NCI-H2081 (cell line): ENCODE results near the gene PTGES2.
"Not testable (repeated sequence)": the region's sequence is repeated elsewhere in the genome, so short reads cannot be mapped to it uniquely, and the experiment has no call there.

Source experiments
- DNase-seq, 2 experiments: peaks; one replicate each; lab custom pipeline; 2025; lab: John Stamatoyannopoulos, UW

Gene PTGES2

DNA sequence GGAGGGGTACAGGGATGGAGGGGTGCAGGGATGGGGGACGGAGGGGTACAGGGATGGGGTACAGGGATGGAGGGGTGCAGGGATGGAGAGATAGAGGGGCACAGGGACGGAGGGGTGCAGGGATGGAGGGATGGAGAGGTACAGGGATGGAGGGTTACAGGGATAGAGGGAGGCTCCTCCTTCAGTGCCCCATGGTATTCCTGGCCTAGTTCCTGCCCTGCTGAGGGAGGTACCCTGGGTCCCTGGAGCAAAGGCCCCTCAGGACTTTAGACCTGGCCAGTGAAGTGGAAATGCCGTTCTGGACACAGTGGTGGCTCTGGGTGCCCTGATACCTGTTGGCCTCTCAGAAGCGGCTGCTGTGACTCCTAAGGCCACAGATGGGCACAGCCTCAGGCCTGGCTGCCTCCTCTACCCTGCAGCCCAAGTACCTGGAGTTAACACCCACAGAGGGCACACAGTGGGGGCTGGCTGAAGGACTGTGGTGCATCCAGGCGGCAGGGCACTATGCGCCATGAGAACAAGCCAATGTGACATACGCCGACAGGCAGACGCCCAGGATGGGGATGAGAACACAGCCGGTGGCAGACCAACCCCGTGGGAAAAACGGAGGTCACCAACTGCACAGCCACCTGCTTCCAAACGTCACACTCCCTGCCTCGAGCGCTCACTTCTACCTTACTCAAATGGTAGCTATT lies 8.4 kb downstream of the PTGES2 start:
- DNase-seq: no peak

DNA sequence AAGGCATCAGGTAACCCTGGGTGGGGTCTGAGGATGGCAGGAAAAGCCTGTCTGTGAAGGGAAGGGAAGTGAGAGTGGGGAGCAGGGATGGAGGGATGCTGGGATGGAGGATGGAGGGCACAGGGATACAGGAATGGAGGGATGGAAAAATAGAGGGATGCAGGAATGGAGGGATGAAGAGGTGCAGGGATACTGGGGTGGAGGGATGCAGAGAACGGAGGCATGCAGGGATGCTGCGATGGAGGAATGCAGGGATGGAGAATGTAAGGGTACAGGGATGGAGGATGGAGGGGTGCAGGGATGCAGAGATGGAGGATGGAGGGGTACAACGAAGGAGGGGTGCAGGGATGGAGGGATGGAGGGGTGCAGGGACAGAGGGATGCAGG lies 9.1 kb downstream of the PTGES2 start:
- DNase-seq: no peak

GRCh38 chr9:128117613-128118471 lies 9.7 kb downstream of the PTGES2 start:
- peak; percentile 79 for DNase-seq

- DNase-seq: no peak
Measured at GRCh38 chr9:128116104-128117083, 11.1 kb downstream of the PTGES2 start.

- DNase-seq: no peak
Measured at GRCh38 chr9:128115187-128116103, 12.1 kb downstream of the PTGES2 start.

- no peak for DNase-seq
Measured at GRCh38 chr9:128114326-128115186, 13.0 kb downstream of the PTGES2 start.

GRCh38 chr9:128113526-128114325 lies 13.8 kb downstream of the PTGES2 start:
- no peak for DNase-seq

GRCh38 chr9:128111726-128112125 lies 15.8 kb downstream of the PTGES2 start:
- DNase-seq: not testable (repeated sequence)

- no peak for DNase-seq
Measured at GRCh38 chr9:128109050-128109709, 18.3 kb downstream of the PTGES2 start.

DNA sequence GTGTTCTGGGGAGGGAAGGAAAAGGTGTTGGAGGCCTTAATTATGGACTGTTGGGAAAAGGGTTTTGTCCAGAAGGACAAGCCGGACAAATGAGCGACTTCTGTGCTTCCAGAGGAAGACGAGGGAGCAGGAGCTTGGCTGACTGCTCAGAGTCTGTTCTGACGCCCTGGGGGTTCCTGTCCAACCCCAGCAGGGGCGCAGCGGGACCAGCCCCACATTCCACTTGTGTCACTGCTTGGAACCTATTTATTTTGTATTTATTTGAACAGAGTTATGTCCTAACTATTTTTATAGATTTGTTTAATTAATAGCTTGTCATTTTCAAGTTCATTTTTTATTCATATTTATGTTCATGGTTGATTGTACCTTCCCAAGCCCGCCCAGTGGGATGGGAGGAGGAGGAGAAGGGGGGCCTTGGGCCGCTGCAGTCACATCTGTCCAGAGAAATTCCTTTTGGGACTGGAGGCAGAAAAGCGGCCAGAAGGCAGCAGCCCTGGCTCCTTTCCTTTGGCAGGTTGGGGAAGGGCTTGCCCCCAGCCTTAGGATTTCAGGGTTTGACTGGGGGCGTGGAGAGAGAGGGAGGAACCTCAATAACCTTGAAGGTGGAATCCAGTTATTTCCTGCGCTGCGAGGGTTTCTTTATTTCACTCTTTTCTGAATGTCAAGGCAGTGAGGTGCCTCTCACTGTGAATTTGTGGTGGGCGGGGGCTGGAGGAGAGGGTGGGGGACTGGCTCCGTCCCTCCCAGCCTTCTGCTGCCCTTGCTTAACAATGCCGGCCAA lies 19.1 kb downstream of the PTGES2 start:
- DNase-seq: no peak

DNA sequence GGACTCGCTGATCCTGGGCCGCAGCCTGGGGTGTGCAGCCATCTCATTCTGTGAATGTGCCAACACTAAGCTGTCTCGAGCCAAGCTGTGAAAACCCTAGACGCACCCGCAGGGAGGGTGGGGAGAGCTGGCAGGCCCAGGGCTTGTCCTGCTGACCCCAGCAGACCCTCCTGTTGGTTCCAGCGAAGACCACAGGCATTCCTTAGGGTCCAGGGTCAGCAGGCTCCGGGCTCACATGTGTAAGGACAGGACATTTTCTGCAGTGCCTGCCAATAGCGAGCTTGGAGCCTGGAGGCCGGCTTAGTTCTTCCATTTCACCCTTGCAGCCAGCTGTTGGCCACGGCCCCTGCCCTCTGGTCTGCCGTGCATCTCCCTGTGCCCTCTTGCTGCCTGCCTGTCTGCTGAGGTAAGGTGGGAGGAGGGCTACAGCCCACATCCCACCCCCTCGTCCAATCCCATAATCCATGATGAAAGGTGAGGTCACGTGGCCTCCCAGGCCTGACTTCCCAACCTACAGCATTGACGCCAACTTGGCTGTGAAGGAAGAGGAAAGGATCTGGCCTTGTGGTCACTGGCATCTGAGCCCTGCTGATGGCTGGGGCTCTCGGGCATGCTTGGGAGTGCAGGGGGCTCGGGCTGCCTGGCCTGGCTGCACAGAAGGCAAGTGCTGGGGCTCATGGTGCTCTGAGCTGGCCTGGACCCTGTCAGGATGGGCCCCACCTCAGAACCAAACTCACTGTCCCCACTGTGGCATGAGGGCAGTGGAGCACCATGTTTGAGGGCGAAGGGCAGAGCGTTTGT lies 19.9 kb downstream of the PTGES2 start:
- DNase-seq: no peak

DNA sequence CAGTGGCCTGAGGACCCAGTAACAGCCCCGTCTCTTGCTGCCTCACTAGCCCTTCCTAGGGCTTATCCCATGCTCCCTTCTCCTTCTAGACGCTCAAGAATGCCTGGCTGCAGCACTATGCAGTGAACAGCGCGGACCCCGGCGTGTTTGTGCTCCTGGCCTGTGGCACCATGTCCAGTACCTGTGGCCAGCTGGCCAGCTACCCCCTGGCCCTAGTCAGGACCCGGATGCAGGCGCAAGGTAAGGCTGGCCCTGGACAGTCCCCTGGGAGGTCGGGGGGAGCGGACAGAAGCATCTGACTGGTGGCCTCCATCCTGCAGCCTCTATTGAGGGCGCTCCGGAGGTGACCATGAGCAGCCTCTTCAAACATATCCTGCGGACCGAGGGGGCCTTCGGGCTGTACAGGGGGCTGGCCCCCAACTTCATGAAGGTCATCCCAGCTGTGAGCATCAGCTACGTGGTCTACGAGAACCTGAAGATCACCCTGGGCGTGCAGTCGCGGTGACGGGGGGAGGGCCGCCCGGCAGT lies 20.5 kb downstream of the PTGES2 start:
- DNase-seq: no peak

GRCh38 chr9:128106181-128106939 lies 21.2 kb downstream of the PTGES2 start:
- no peak for DNase-seq

DNA sequence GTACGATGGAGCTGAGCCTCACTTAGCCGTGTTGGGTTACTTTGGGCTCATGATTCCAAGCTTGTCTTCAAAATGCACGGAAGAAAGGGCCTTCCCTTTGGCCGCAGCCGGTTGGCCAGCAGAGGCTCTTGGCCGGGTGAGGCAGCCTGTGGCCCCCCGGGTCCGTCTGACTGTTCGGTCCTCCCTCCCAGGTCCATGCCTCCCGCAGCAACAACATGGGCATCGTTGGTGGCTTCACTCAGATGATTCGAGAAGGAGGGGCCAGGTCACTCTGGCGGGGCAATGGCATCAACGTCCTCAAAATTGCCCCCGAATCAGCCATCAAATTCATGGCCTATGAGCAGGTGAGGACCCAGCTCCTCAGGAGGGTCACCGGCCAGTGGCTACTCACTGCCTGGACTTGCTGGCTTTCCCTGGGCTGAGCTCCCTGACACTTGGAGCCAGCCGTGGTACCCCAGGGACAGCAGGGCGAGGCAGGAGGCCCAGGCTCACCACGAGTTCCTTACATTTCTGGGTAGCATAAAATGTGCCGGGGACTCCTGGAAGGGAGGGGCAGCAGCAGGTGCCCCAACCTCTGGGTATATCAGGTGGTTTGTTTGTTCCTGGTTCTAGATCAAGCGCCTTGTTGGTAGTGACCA lies 21.9 kb downstream of the PTGES2 start:
- no peak for DNase-seq

DNA sequence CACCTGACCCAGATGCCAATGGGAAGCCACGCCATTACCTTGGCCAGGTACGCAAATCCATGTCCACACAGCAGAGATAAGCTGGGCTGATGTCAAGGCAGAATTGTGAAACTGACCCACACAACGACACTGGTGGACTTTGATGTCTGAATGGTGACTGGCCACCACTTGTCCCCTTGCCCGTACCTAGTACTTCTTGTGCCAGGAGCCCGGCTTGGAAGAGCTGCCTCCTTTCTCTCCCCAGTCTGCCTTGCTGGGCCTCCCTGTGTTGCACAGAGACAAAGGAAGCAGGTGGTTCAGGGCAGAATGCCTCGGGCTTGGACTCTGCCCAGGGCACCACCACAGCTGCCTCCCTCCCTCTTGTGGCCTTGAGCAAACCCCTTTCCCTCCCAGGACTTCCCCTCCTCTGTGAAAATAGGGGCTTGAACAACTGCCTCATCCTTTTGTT lies 23.3 kb downstream of the PTGES2 start:
- DNase-seq: peak; percentile 83 to 93
